ENCODE results near the gene RMND1. TPM values are rescaled to one million over a fixed set of nuclear protein-coding genes. Genes with fewer than 3 reads are reported as not detected.
A peak's percentile ranks its signal among the peaks of the same experiment; 100 is the strongest.

The RMND1 gene
- total RNA-seq, 1 experiment from 2014 or later, result 19.3 TPM

- H3K4me3 ChIP-seq, result peak overlapping the region; percentile 64; the same call in 1 of the 2 replicates
- CTCF ChIA-PET, result no interaction called here
- no peaks in the 10 kb centered on the region for H3K9me2 ChIP-seq (ENCODE audit: insufficient read depth)
- intact Hi-C loops (cut with micrococcal nuclease; ENCODE audit: unreplicated experiment), result no loop called here
- peaks cover 44% of the 10 kb centered on the region for H3K4me1 ChIP-seq (replicated peaks; ENCODE audit: insufficient read depth)
- TF ChIP-seq CTCF (conservative IDR thresholded peaks at IDR 0.05) (no peak), EZH2 (IDR thresholded peaks at IDR 0.05; ENCODE audit: low read depth) (no peak)
- DNase-seq, result no peak
- H3K36me3 ChIP-seq (ENCODE audit: low read depth), result peaks cover 15% of the 10 kb centered on the region
- H3K27ac ChIP-seq, result peak overlapping the region; percentile 98; the same call in 1 of the 2 replicates
- peaks cover 77% of the 10 kb centered on the region for H3K79me2 ChIP-seq (ENCODE audit: low read depth)
- no peaks in the 10 kb centered on the region; the same call in 1 of the 2 replicates for H3K9me3 ChIP-seq (ENCODE audit: insufficient read depth, low read depth)
- peaks cover 48% of the 10 kb centered on the region; the same call in 1 of the 2 replicates for H3F3A ChIP-seq (ENCODE audit: insufficient read depth, low read depth)
- no peaks in the 10 kb centered on the region for H3K27me3 ChIP-seq (ENCODE audit: insufficient read depth, low read depth)
- peaks cover 51% of the 10 kb centered on the region for H4K20me1 ChIP-seq (ENCODE audit: insufficient read depth)
- H2AFZ ChIP-seq, result no peak overlapping the region
- POLR2A ChIA-PET (ENCODE audit: unreplicated experiment), result interaction anchor here (0.6 kb wide), 1 partner anchor 19 kb away, joined by 27 read pairs; no protein-coding TSS in a partner anchor
- no TSS peak for BruUV-seq (replicated peaks)
- peak overlapping the region; percentile 90 for H3K4me2 ChIP-seq
Measured at GRCh38 chr6:151393410-151393809, 58.5 kb downstream of the RMND1 start.

GRCh38 chr6:151392427-151392826 is 59.5 kb downstream of the RMND1 start:
- ChIA-PET POLR2A (ENCODE audit: unreplicated experiment) (interaction anchor here (0.6 to 0.7 kb wide), 2 partner anchors 43 to 510 kb away, joined by 4 to 6 read pairs; no protein-coding TSS in a partner anchor), CTCF (no interaction called here)
- Histone ChIP-seq H2AFZ (no peak overlapping the region), H3K27me3 (ENCODE audit: insufficient read depth, low read depth) (no peaks in the 10 kb centered on the region), H3K27ac (peak overlapping the region; percentile 98), H3F3A (ENCODE audit: insufficient read depth, low read depth) (peaks cover 49% of the 10 kb centered on the region; the same call in 1 of the 2 replicates), H3K4me1 (replicated peaks; ENCODE audit: insufficient read depth) (peaks cover 49% of the 10 kb centered on the region), H3K79me2 (ENCODE audit: low read depth) (peaks cover 77% of the 10 kb centered on the region), H3K4me2 (peak overlapping the region; percentile 90), H3K9me3 (ENCODE audit: insufficient read depth, low read depth) (no peaks in the 10 kb centered on the region; the same call in 1 of the 2 replicates), H3K4me3 (peak overlapping the region; percentile 64), H3K36me3 (ENCODE audit: low read depth) (peaks cover 9% of the 10 kb centered on the region), H3K9me2 (ENCODE audit: insufficient read depth) (no peaks in the 10 kb centered on the region), H4K20me1 (ENCODE audit: insufficient read depth) (peaks cover 44% of the 10 kb centered on the region)
- DNase-seq, result no peak
- TF ChIP-seq EZH2 (IDR thresholded peaks at IDR 0.05; ENCODE audit: low read depth), result no peak
- no peak for TF ChIP-seq CTCF (conservative IDR thresholded peaks at IDR 0.05)
- BruUV-seq (replicated peaks), result no TSS peak
- intact Hi-C loops (cut with micrococcal nuclease; ENCODE audit: unreplicated experiment), result no loop called here

GRCh38 chr6:151391471-151392413 is 60.2 kb downstream of the RMND1 start, which contains the start of gene ZBTB2:
Gene ZBTB2, minus strand, starts transcription at chr6:151391559. Its CDS starts 17,922 bp downstream, at chr6:151373637.
- H3K27me3 ChIP-seq (ENCODE audit: insufficient read depth, low read depth), result no peaks in the 10 kb centered on the region
- intact Hi-C loops (cut with micrococcal nuclease; ENCODE audit: unreplicated experiment), result loop anchor here (2.0 kb wide), 1 partner anchor 17 kb away; no protein-coding TSS in a partner anchor
- TF ChIP-seq EZH2 (IDR thresholded peaks at IDR 0.05; ENCODE audit: low read depth), result no peak
- TF ChIP-seq CTCF (conservative IDR thresholded peaks at IDR 0.05), result no peak
- ChIA-PET POLR2A (ENCODE audit: unreplicated experiment) (interaction anchor here (0.6 kb wide), 1 partner anchor 510 kb away, joined by 6 read pairs; no protein-coding TSS in a partner anchor), CTCF (no interaction called here)
- no peak within 1 kb of the TSS for H2AFZ ChIP-seq
- BruUV-seq (replicated peaks), result TSS peak; percentile 47
- no peaks in the 10 kb centered on the region; the same call in 1 of the 2 replicates for H3K9me3 ChIP-seq (ENCODE audit: insufficient read depth, low read depth)
- H3K9me2 ChIP-seq (ENCODE audit: insufficient read depth), result no peaks in the 10 kb centered on the region
- H3F3A ChIP-seq (ENCODE audit: insufficient read depth, low read depth), result peaks cover 49% of the 10 kb centered on the region
- peak within 1 kb of the TSS; percentile 64 for H3K4me3 ChIP-seq
- H3K27ac ChIP-seq, result peak within 1 kb of the TSS; percentile 98
- peak; percentile 42 to 81 for DNase-seq
- peaks cover 39% of the 10 kb centered on the region for H4K20me1 ChIP-seq (ENCODE audit: insufficient read depth)
- H3K4me2 ChIP-seq, result peak within 1 kb of the TSS; percentile 90
- peaks cover 49% of the 10 kb centered on the region for H3K4me1 ChIP-seq (replicated peaks; ENCODE audit: insufficient read depth)
- peaks cover 77% of the 10 kb centered on the region for H3K79me2 ChIP-seq (ENCODE audit: low read depth)
- H3K36me3 ChIP-seq (ENCODE audit: low read depth), result peaks cover 10% of the 10 kb centered on the region

Measured in PC-9 (cell line).